ENCODE results near the gene MYLK2. TPM values are rescaled to one million over a fixed set of nuclear protein-coding genes. Genes with fewer than 3 reads are reported as not detected.

MYLK2 gene
- total and polyA plus RNA-seq, 2 of the 4 experiments (the other 2 are of a cell fraction), result 0.18 to 0.27 TPM

DNA sequence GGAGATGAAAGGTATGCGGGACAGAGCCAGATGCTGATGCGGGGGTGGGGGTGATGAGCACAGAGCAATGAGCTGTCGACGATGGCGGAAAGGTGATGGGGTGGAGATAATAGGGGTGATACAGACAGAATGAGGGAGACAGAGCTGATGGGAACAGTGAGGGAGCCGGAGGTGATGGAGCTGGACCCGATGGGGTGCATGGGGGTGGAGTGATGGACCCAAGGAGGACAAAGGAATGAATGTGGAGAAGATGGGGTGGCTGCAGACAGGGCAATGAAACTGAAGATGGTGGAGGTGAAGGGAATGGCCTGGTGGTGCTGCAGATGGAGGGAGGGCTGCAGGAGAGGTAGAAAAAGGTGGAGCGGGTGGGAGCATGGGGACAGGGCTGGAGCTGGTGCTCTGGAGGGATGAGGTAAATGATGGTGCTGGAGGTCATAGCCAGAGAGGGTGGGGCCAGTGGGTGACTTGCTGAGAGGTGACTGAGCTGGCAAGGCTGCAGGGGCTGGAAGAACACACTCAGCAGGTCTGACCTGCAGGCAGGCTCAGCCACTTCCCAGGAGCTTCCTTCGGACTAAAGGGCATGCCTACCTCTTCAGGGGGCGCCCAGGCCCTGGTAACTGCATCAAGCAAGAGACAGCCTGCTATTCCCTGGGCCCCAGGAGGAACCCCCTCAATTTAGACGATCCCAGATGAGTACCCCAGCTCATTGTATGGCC lies 32.2 kb downstream of the MYLK2 start:
- dilution Hi-C loops (cut with HindIII; ENCODE audit: low sequenced_read_pairs, unreplicated experiment), result no loop called here
- no peak overlapping the region for H3K4ac ChIP-seq (ENCODE audit: low read depth, low read length)
- DNase-seq (no peak), ATAC-seq (ENCODE audit: low read depth) (no peak)
- H2BK15ac ChIP-seq (ENCODE audit: low read depth, low read length), result no peak overlapping the region
- H3K27ac ChIP-seq (ENCODE audit: insufficient read depth, low read length), result no peak overlapping the region
- no peaks in the 10 kb centered on the region for H3K9me3 ChIP-seq (ENCODE audit: control insufficient read depth, insufficient read depth, low read length)
- BruUV-seq (replicated peaks), result no TSS peak
- ChIA-PET POLR2A (ENCODE audit: unreplicated experiment) (no interaction called here), CTCF (interaction anchor here (0.5 to 1.4 kb wide), 4 partner anchors 9 to 240 kb away, joined by 3 to 4 read pairs (median 4); no protein-coding TSS in a partner anchor)
- H2BK5ac ChIP-seq (ENCODE audit: low read depth, low read length, poor library complexity, severe bottlenecking), result no peak overlapping the region
- in situ Hi-C loops (cut with MboI; ENCODE audit: low sequenced_read_pairs), result loop anchor here (10.0 kb wide), 1 partner anchor 103 kb away; the partner anchor contains the start of gene PDRG1
- no peak overlapping the region for H3K14ac ChIP-seq (replicated peaks; ENCODE audit: low read depth, low read length)
- no peak overlapping the region for H3K23ac ChIP-seq (ENCODE audit: low read depth, low read length)
- no peak overlapping the region for H4K8ac ChIP-seq (ENCODE audit: low read depth in 2 of 2, low read length in 2 of 2)
- peaks cover 4% of the 10 kb centered on the region; the same call in 1 of the 2 replicates for H4K20me1 ChIP-seq (ENCODE audit: insufficient read depth, low read length)
- no peaks in the 10 kb centered on the region for H3K36me3 ChIP-seq (ENCODE audit: control insufficient read depth, insufficient read depth, low read length)
- TF ChIP-seq MXI1 (IDR thresholded peaks at IDR 0.05; ENCODE audit: borderline replicate concordance, low read depth, low read length) (no peak), RCOR1 (IDR thresholded peaks at IDR 0.05; ENCODE audit: insufficient replicate concordance, low read length) (no peak), FOS (IDR thresholded peaks at IDR 0.05; ENCODE audit: low read depth, low read length) (no peak), RAD21 (IDR thresholded peaks at IDR 0.05; ENCODE audit: low read length) (no peak), CEBPB (IDR thresholded peaks at IDR 0.05; ENCODE audit: low read depth, low read length) (no peak), POLR2A (IDR thresholded peaks at IDR 0.05; ENCODE audit: low read depth, low read length) (no peak), RFX5 (IDR thresholded peaks at IDR 0.05; ENCODE audit: low read depth, low read length) (no peak), MAFK (IDR thresholded peaks at IDR 0.05; ENCODE audit: low read depth, low read length) (no peak), CHD1 (IDR thresholded peaks at IDR 0.05; ENCODE audit: low read depth, low read length) (no peak), BHLHE40 (IDR thresholded peaks at IDR 0.05; ENCODE audit: low read depth, low read length) (no peak)
- TF ChIP-seq, protein P1, sequence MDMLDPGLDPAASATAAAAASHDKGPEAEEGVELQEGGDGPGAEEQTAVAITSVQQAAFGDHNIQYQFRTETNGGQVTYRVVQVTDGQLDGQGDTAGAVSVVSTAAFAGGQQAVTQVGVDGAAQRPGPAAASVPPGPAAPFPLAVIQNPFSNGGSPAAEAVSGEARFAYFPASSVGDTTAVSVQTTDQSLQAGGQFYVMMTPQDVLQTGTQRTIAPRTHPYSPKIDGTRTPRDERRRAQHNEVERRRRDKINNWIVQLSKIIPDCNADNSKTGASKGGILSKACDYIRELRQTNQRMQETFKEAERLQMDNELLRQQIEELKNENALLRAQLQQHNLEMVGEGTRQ (IDR thresholded peaks at IDR 0.05; ENCODE audit: low read depth, low read length), result no peak
- TF ChIP-seq, protein P2, sequence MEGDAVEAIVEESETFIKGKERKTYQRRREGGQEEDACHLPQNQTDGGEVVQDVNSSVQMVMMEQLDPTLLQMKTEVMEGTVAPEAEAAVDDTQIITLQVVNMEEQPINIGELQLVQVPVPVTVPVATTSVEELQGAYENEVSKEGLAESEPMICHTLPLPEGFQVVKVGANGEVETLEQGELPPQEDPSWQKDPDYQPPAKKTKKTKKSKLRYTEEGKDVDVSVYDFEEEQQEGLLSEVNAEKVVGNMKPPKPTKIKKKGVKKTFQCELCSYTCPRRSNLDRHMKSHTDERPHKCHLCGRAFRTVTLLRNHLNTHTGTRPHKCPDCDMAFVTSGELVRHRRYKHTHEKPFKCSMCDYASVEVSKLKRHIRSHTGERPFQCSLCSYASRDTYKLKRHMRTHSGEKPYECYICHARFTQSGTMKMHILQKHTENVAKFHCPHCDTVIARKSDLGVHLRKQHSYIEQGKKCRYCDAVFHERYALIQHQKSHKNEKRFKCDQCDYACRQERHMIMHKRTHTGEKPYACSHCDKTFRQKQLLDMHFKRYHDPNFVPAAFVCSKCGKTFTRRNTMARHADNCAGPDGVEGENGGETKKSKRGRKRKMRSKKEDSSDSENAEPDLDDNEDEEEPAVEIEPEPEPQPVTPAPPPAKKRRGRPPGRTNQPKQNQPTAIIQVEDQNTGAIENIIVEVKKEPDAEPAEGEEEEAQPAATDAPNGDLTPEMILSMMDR (conservative IDR thresholded peaks at IDR 0.05; ENCODE audit: low read depth, low read length), result no peak
- TF ChIP-seq, protein P3, sequence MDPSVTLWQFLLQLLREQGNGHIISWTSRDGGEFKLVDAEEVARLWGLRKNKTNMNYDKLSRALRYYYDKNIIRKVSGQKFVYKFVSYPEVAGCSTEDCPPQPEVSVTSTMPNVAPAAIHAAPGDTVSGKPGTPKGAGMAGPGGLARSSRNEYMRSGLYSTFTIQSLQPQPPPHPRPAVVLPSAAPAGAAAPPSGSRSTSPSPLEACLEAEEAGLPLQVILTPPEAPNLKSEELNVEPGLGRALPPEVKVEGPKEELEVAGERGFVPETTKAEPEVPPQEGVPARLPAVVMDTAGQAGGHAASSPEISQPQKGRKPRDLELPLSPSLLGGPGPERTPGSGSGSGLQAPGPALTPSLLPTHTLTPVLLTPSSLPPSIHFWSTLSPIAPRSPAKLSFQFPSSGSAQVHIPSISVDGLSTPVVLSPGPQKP (IDR thresholded peaks at IDR 0.05; ENCODE audit: borderline replicate concordance, low read depth, low read length), result no peak
- H3K9me1 ChIP-seq (ENCODE audit: insufficient read depth, low read length), result no peaks in the 10 kb centered on the region
- H3K4me3 ChIP-seq (ENCODE audit: insufficient read depth, low read depth, low read length), result no peak overlapping the region
- no peak overlapping the region for H3K56ac ChIP-seq (ENCODE audit: extremely low read depth, insufficient read depth, low read length)
- H3K4me1 ChIP-seq (ENCODE audit: control insufficient read depth, insufficient read depth, low read length), result no peaks in the 10 kb centered on the region
- no peak overlapping the region for H2BK20ac ChIP-seq (ENCODE audit: low read depth, low read length)
- H3K9ac ChIP-seq (ENCODE audit: low read depth, low read length), result no peak overlapping the region
- intact Hi-C loops (cut with micrococcal nuclease), result loop anchor here (5.0 kb wide), 1 partner anchor 801 kb away; no protein-coding TSS in a partner anchor
- H3K4me2 ChIP-seq (ENCODE audit: low read depth, low read length), result no peak overlapping the region
- H2BK120ac ChIP-seq (ENCODE audit: low read depth, low read length), result no peak overlapping the region
- WGBS, 2 experiments (ENCODE audit: extremely low coverage in 2 of 2, insufficient read length in 1 of 2), result 40% methylated on average over 9 of the region's 11 CpGs; no CpG with 5 or more reads in 1 of the 2 experiments
- H3K27me3 ChIP-seq (ENCODE audit: control insufficient read depth, insufficient read depth, low read length), result peaks cover 75% of the 10 kb centered on the region
- H2AK5ac ChIP-seq (ENCODE audit: low read depth, low read length), result no peak overlapping the region
- H3K18ac ChIP-seq (ENCODE audit: low read depth, low read length), result no peak overlapping the region
- H4K91ac ChIP-seq (ENCODE audit: insufficient read depth, low read depth, low read length), result no peak overlapping the region
- H2AFZ ChIP-seq (replicated peaks; ENCODE audit: low read length, poor library complexity), result no peak overlapping the region
- H4K5ac ChIP-seq (ENCODE audit: low read depth, low read length), result no peak overlapping the region
- H2AK9ac ChIP-seq (replicated peaks; ENCODE audit: low read depth, low read length, poor library complexity), result no peak overlapping the region
- H3K79me1 ChIP-seq (ENCODE audit: low read depth in 1 of 2, low read length in 2 of 2), result no peaks in the 10 kb centered on the region

All from IMR-90 (cell line).